NCI-H2107 treated with DMSO at 0.1 percent for 48 hours (cell line): ENCODE data around the gene MRC1.

Source experiments
- DNase-seq: peaks from one replicate; lab custom pipeline; 2025; ENCODE audit not compliant: unreplicated experiment; lab: John Stamatoyannopoulos, UW

Gene MRC1

DNA sequence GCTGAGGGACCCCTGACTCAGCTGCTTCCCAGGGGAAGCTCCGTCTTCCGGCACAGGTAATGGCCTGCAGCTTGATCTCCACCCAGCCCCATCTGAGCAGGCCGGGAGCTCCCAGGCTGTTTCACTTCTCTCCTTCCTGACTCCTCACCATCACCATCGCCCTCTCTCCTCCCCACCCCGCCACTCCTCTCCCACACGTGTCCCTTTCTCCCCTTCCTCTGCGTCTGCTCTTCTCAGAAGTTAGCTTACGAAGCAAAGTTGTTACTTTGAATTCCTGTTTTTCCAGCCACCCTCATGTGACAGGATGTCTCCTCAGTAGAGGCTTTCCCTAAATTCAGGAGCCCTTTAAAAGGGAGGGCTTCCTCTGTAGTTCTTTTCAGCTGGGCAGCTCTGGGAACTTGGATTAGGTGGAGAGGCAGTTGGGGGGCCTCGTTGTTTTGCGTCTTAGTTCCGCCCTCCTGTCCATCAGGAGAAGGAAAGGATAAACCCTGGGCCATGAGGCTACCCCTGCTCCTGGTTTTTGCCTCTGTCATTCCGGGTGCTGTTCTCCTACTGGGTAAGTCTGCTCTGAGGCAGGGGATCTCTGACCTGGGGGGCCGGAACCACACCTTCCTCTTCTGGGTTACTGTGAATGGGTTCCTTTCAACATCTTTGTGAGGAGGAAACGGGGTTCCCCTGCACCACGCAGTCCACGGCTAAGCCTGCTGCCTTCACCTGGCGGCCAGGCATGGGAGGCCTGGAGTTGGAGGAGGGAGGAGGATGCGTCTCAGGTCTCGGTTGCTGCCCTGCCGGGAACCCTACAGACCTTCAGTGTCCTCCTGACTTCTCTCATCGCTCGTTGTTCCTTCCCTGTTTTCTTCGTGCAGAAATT is at the start of gene MRC1:
MRC1 (plus strand) TSS at position 378 of the 871 bp plus-strand sequence; CDS start at position 496, 118 bp downstream.
- no peak for DNase-seq

DNA sequence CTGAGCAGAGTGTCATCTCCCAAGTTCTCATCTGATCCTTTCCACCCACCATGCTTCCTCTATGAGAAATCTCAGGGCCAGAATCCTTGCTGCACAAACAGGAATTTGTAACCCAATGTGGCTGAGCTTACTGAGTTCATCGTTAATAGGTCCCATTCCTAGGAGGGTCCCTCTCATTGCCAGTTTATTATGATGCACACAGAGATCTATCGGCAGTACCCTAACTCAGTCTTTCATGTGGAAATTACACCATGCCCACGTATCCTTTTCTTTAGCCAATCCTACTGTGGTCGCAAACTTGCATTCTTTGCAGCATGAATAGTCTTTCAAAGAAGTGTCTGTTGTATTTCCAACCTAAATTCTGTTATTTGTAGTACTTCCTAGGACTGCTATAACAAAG is 45.0 kb upstream of the MRC1 start:
- no peak for DNase-seq

DNA sequence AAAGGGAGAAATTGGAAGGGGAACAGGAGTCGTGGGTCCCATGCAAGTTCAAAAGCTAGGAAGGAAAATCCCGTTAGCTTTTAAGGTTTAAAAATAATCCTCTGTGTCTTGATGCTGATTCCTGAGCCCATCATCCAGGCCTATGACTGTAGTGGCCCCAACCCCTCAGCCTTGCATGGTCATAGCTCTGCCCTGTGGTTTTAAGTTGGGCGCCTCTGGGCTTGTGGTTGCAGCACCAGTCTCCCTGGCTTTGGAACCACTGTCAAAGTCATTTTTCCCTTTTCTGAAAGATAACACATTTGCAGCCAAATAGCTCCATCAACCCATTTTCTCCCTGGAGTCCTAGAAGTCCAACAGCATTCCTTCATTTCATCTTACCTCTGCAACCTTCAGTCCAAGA is 43.5 kb upstream of the MRC1 start:
- DNase-seq: no peak

DNA sequence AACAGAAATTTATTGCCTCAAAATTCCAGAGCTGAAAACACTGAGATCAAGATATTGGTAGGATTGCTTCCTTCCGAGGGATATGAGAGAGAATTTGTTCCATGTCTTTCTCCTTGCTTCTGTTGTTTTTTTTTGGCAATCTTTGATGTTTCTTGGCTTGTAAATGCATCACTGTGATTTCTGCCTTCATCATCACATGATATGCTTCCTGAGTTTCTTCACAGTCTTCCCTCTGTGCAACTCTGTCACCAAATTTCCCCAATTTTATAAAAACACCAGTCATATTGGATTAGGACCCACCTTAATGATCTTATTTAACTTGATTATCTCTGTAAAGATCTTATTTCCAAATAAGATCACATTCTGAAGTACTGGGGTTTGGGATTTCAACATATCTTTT is 42.4 kb upstream of the MRC1 start:
- DNase-seq: no peak

DNA sequence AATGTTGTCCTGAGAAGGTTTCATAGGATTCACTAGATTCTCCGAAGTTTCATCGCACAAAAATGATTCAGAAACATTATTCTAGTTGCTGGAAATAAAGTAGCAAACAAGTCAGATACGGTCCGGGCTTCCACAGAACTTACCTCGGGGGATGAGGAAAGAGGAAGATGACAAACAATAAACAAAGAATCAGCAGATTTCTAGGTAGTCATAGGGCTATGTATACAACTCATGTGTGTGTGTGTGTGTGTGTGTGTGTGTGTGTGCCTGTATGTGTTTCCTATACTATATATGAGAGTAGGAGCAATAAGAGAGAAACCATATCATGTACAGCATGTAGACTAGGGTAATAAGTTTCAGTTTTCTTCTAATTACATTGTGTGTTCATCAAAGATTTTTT is 40.7 kb upstream of the MRC1 start:
- no peak for DNase-seq

DNA sequence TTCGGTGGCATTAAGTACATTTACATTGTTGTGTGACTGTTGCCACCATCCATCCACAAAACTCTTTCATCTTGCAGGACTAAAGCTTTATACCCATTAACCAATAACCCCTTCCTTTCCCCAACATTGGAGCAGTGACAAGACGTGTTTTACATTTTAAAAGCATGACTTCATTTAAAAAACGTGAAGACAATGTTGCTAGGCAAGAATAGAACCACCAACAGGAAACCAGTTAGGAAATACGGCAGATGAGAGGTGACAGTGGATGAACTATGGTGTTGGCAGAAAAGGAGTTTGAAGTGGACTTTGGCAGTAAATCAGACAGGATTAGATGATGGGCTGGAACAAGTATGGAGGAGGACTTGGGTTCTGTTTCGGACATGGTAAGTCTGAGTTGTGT is 40.2 kb upstream of the MRC1 start:
- no peak for DNase-seq

DNA sequence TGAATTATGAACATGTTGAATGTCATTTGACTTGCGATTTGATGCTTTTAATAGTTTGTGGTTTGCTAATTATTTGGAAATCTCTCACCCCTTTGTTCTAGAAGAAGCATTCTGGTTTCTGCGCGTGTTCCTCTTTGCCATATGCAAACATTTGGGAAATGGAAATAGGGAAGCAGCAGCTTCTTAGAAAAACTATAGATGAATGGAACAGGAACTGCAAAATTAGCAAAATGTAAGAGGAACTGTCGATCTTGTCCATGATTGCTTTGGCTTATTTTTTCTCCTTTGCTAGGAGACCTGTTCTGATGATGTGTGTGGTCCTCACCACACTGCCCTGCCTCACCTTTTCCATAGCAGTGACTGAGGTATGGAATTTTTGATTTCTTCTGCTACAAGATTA is 38.1 kb upstream of the MRC1 start:
- no peak for DNase-seq

DNA sequence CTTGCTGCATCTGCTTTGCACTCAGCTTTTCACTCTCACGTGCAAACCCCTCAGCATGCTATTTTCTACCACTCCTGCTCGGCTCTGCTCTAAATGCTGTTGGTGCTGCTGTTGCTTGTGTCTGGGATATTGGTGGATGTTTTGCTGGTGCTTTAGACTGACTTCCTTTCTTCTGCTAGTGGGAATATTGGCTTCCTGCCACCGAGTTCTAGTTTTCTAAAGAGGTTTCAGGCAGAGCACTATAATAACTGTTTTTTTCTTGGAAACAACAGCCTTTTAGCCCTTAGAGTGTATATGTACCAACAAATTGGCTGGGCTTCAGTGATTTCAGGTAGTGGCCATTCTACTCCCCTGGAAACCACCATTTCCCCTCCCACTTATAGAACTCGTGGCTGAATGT is 29.4 kb upstream of the MRC1 start:
- DNase-seq: no peak

DNA sequence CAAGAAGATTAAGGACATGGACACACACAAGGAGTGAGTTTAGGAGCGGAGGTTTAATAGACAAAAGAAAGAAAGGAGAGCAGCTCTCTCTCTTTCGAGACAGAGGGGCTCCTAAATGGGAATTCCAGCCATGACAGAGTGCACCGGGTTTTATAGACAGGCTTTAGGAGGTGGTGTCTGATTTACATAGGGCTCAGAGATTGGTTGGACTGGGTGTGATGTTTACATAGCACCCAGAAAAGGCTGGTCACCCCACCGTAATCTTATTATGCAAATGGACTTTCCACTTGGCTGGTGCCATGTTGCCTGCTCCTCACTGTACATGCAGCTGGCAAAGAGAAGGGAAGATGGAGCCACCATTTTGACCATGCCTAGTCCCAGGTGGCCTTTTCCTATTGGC is 28.4 kb upstream of the MRC1 start:
- no peak for DNase-seq

DNA sequence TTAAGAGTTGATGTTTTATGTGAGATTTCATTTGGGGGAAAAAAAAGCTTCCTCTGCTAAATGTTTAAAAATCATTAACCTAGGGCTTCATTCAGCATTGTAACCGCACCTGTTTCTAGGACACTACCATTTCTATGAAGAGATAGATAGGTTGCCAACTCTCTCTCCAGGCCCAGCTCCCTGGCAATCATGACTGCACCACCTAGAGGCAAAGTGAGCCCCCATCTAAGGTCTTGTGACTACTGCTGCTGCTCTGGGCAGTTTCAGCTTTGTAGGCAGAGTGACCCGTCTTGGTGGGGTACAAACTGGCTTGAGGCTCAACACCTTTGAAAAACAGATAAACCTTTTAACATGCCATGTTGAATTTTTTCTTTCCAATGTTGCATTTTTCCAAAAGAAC is 27.3 kb upstream of the MRC1 start:
- no peak for DNase-seq

DNA sequence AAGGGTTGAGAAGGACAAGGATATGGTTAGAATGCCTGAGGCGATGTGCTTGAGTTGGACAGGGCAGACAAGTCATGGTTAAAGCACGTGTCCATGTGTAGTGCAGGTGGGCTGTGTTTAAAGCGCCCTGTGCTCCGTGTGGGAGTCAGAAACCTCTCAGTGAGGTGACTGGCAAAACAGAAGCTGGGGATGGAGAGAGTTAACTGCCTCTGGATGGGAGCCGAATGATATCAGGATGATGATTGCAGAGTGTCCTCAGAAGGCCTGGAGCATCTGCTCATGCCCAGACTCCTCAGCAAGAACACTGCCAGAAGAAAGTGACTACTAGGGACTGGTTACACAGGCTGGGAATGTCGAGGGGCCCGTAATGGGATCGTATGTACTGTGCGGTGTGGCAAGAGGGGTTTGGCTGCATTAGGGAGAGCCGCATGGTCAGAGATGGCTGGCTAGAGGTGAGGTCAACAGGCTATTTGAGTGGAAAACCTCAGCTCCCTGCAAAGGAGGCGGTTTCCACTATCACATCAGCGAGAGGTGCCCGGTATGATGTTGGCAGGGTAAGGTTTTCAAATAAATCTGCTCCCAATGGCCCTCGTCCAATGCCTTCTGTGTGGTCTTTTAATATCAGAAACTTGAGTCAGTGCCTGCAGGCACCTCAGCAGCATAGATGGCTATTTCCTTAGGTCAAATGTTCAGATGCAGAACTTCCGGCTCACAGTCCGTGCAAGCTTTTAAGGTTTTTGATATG is 26.1 kb upstream of the MRC1 start:
- no peak for DNase-seq

DNA sequence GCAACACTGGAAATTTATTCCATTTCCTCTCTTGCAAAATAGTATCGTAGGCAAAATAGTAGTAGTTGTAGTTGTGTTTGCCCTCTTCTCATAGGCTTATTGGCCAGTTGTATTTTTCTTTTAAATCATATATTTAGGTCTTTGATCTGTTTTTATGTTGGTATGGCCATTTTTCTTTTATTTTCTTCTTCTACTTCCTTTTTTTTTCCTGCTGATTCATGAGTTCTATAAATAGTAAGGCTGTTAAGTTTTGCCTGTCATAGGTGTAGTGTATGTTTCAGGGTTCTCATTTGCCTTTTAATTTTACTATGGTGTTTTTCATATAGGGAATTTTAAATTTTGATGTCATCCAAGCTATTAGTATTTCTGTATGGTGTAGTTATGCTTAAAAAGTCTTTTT is 25.4 kb upstream of the MRC1 start:
- DNase-seq: no peak

DNA sequence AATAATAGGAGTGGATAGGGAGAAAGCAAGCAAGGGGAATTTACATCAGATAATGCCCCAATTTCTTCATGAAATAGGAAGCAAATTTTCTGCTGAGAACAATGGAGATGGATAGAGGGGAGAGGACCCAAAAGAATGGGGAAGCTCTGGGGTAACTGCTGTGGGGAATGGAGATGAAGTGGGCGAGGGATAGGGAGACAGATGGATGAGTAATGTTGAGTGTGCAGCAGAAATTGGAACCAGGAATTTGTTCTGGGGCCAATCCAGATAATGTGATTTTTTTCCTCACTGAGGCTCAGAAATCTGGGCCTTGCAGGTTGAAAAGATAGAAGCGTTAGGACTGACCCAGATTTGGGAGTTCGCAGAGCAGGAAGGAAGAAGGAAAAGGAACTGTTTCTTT is 24.5 kb upstream of the MRC1 start:
- DNase-seq: no peak

DNA sequence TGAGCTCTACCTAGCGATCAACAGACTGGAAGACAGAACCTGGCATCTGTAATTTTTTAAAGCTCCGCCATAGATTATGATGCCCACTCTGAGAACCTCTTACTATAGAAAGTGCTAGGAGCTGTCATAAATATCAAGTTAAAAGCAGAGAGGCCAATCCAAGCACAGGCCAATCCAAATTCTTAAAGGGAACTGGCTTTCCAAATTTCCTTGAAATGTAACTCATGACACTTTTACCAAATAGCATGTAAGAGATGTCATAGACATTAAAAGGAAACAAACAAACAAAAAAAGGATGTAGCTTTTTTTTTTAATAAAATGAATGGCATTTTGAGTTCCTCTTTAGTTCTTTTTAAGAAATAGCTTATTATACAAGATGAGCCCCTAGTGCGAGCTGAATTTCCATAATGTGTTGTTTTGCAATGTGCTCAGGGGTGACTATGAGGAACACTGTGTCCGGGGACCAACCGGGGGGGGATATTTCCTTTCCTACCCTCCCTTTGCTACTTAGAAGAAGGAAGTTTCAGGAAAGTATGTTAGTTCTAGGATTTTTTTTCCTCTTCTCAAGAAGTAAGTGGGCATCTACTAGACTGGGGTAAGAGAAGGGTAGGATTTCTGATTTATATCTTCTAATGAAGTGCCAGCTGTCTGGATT is 23.7 kb upstream of the MRC1 start:
- no peak for DNase-seq

DNA sequence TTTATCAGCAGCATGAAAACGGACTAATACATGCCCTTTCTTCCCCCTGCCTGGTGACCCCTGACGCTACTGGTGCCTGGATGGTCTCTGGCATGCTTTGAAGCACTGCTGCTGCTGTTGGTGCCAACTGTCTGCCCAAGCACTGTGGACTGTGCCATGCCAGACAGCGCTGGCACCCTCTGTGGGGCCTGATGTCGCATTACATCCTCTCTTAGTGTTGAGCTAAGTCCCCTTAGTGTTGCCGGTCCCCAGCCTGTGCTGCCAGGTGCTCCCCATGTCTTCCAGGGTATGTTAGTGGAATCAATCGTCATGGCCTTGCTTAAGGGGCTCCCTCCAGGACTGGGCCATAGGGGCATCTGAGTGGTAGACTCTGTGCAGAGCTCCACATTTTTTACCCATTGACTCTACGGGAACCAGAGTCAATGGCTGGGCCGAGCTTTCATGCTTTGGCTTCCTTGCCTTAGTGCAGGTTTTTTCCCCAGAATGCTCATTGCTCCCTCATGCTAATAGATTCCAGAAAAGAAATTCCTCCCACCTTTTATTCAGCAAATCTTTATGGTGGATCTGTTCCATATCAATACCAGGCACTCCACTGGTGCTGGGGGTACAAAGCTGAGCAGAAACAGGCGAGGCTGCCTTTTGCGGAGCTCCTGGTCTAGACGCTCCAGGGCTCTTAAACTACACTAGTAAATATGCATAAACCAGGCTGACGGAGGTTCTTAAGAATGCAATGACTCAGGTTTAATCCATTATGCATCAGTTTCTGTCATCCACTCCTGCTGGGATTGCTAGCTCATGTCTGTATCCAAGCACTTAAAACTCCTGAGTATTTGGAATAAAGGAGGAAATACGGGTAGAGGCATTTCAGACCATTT is 21.8 kb upstream of the MRC1 start:
- no peak for DNase-seq

DNA sequence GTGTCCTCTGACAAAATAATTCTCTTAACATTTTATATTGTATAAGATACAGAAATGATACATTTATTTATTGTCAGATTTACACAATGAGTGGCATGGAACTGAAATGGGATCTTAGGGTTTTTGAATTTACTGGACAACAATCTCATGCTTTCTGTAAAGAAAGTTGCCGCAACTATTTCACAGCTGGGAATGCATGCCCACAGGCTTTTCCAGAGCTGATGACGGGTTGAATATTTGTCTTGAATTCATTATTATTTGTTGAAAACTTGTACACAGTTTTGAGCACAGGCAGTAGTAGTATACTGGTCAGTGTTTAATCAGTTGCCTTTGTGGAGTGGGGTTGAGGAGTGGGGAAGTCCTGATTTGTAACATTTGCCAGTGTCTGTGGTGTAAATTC is 20.5 kb upstream of the MRC1 start:
- no peak for DNase-seq

DNA sequence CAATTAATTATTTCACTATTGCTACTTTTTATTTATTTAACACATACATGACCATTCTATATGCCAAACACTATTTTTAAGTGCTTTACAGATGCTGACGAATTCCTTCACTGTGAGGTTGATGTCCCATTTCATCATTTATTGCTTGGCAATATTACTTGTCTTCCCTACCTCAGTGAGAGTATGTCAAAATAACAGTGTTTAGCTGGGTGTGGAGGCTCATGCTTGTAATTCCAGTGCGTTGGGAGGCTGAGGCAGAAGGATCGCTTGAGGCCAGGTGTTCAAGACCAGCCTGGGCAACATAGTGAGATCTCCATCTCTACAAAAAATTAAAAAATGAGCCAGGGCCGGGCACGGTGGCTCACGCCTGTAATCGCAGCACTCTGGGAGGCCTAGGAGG is 19.8 kb upstream of the MRC1 start:
- no peak for DNase-seq

DNA sequence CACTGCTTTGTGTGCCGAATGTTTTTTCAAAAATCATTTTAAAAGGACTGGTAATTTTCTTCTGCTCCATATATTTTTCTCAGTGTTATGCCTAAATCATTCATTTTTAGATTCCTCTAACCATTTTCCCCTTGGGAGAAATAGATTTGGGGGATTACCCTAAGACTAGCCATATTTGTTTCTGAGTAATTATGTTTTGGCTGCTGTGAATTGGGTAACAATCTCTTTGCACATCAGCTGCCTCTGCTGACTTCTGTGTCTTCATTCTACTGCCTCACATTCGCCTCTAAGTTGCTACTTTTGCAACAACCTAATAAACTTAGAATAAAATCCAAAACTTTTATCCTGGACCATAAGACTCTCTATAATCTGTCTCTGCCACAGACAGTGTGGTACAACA is 18.5 kb upstream of the MRC1 start:
- no peak for DNase-seq

DNA sequence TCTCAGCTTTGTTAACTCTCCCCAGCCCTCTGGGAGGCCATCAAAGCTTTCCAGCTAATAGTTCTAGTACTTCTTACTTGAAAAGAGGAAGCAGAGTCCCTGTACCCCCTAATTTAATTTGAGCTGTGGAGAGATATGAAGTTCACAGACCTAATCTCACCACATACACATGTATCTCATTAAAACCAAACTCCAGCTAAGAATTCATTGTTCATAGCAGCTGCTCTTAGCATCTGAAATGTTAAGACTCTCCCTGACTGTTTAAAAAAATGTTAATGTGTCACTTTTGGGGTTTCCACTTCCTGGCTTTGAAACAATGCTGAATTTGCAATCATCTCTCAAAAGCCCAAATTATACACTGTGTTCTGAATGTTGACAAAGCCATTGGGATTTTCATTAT is 16.2 kb upstream of the MRC1 start:
- DNase-seq: no peak

DNA sequence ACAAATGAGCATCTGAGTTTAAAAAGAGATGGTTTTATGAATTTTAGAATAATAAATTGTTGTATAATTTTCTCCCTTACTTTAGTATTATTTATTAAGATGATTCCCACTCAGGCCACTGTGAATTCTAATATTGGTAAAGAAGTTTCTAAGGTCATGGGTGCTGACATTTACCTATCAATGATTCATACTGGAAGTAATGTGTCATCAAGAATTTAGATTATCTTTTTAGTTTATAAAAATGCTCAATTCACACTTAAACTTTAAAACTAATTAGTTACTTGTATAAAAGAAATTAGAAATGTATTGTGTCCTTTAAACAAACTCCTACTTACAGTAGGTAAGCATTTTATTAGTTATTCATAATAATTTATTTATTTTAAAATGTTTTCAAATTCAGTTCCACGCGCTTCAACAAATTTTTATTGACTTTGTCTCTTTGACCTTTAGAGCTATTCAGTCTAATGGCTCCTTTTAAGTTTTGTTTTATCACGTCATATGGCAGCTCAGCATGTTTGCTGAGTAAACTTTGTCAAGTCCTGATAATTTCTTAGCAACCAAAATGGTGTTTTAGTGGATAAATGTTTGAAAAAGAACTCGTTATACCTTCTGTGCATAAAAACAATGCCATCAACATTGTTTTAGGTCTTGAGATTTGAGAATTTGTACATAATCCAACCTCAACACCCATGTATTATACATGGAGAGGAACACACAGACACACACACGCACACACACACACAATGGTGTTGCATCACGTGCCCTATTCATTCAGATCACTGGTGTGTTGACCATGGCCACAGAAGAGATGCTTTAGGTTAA is 15.1 kb upstream of the MRC1 start:
- no peak for DNase-seq
